ENCODE measurements around the gene USP48.

The USP48 gene

GRCh38 chr1:21685946-21686678 is 96.8 kb downstream of the USP48 start:
- no peak overlapping the region for H3K4ac ChIP-seq (ENCODE audit: low read depth in 1 of 2, low read length in 2 of 2)
- no peak overlapping the region for H4K91ac ChIP-seq (ENCODE audit: low read length)
- no peak for DNase-seq
- H3K4me2 ChIP-seq (ENCODE audit: low read length, poor library complexity, severe bottlenecking): no peak overlapping the region
- H3K27ac ChIP-seq (ENCODE audit: low read length, poor library complexity, severe bottlenecking): no peak overlapping the region
- H2AK5ac ChIP-seq (ENCODE audit: low read length, severe bottlenecking): no peak overlapping the region
- H3K79me1 ChIP-seq (replicated peaks; ENCODE audit: low read length, poor library complexity, severe bottlenecking): peaks cover 15% of the 10 kb centered on the region
- no peak overlapping the region for H3K4me3 ChIP-seq (ENCODE audit: insufficient read depth in 1 of 2, low read depth in 1 of 2, low read length in 2 of 2)
- H2BK12ac ChIP-seq (ENCODE audit: low read length in 2 of 2): no peak overlapping the region
- no peak overlapping the region for H3K18ac ChIP-seq (ENCODE audit: low read depth in 1 of 2, low read length in 2 of 2)
- H3K9ac ChIP-seq (ENCODE audit: low read length): no peak overlapping the region
- WGBS: 96% methylated on average over 4 of the region's 4 CpGs
- peaks cover 27% of the 10 kb centered on the region for H3K9me3 ChIP-seq (ENCODE audit: control insufficient read depth, low read length)
- no peak overlapping the region for H3K23ac ChIP-seq (ENCODE audit: low read length in 2 of 2)
- no peak overlapping the region for H2BK120ac ChIP-seq (ENCODE audit: low read depth, low read length)
- no peak overlapping the region for H4K8ac ChIP-seq (ENCODE audit: low read length)
- H3K27me3 ChIP-seq (ENCODE audit: control insufficient read depth in 1 of 2, insufficient read depth in 1 of 2, low read length in 2 of 2): no peaks in the 10 kb centered on the region
- H3K14ac ChIP-seq (ENCODE audit: low read length in 2 of 2): no peak overlapping the region
- H3K4me1 ChIP-seq (ENCODE audit: control insufficient read depth, insufficient read depth, low read depth, low read length): no peaks in the 10 kb centered on the region
- H2BK5ac ChIP-seq (ENCODE audit: low read depth, low read length, poor library complexity, severe bottlenecking): no peak overlapping the region
- H2AFZ ChIP-seq (ENCODE audit: low read depth, low read length): no peak overlapping the region
- peaks cover 39 to 87% of the 10 kb centered on the region in 2 experiments for H3K36me3 ChIP-seq (ENCODE audit: control insufficient read depth in 1 of 2, insufficient read depth in 2 of 2, low read depth in 1 of 2, low read length in 2 of 2)
- no peak overlapping the region for H2BK15ac ChIP-seq (ENCODE audit: low read depth, poor library complexity, severe bottlenecking)

- no peak overlapping the region for H2AFZ ChIP-seq (ENCODE audit: low read depth, low read length)
- H3K9ac ChIP-seq (ENCODE audit: low read length): no peak overlapping the region
- H3K36me3 ChIP-seq (ENCODE audit: control insufficient read depth in 1 of 2, insufficient read depth in 2 of 2, low read depth in 1 of 2, low read length in 2 of 2): peaks cover 25 to 89% of the 10 kb centered on the region in 2 experiments
- no peaks in the 10 kb centered on the region for H3K27me3 ChIP-seq (ENCODE audit: control insufficient read depth in 1 of 2, insufficient read depth in 1 of 2, low read length in 2 of 2)
- no peak overlapping the region for H3K18ac ChIP-seq (ENCODE audit: low read depth in 1 of 2, low read length in 2 of 2)
- no peak overlapping the region for H3K4me3 ChIP-seq (ENCODE audit: insufficient read depth in 1 of 2, low read depth in 1 of 2, low read length in 2 of 2)
- H4K8ac ChIP-seq (ENCODE audit: low read length): no peak overlapping the region
- no peak overlapping the region for H2BK12ac ChIP-seq (ENCODE audit: low read length in 2 of 2)
- H3K4me1 ChIP-seq (ENCODE audit: control insufficient read depth, insufficient read depth, low read depth, low read length): peaks cover 3% of the 10 kb centered on the region
- no peak overlapping the region for H3K27ac ChIP-seq (ENCODE audit: low read length, poor library complexity, severe bottlenecking)
- H3K4ac ChIP-seq (ENCODE audit: low read depth in 1 of 2, low read length in 2 of 2): no peak overlapping the region
- DNase-seq: no peak
- no peak overlapping the region for H2BK5ac ChIP-seq (ENCODE audit: low read depth, low read length, poor library complexity, severe bottlenecking)
- H2AK5ac ChIP-seq (ENCODE audit: low read length, severe bottlenecking): no peak overlapping the region
- H2BK15ac ChIP-seq (ENCODE audit: low read depth, poor library complexity, severe bottlenecking): no peak overlapping the region
- H2BK120ac ChIP-seq (ENCODE audit: low read depth, low read length): no peak overlapping the region
- 100% methylated on average over 3 of the region's 9 CpGs for WGBS
- no peak overlapping the region for H3K4me2 ChIP-seq (ENCODE audit: low read length, poor library complexity, severe bottlenecking)
- no peak overlapping the region for H3K14ac ChIP-seq (ENCODE audit: low read length in 2 of 2)
- H3K9me3 ChIP-seq (ENCODE audit: control insufficient read depth, low read length): peaks cover 20% of the 10 kb centered on the region
- H4K91ac ChIP-seq (ENCODE audit: low read length): no peak overlapping the region
- no peak overlapping the region for H3K23ac ChIP-seq (ENCODE audit: low read length in 2 of 2)
- peaks cover 3% of the 10 kb centered on the region for H3K79me1 ChIP-seq (replicated peaks; ENCODE audit: low read length, poor library complexity, severe bottlenecking)
These were observed 101.5 kb downstream of the USP48 start for GRCh38 chr1:21681426-21681825.

DNA sequence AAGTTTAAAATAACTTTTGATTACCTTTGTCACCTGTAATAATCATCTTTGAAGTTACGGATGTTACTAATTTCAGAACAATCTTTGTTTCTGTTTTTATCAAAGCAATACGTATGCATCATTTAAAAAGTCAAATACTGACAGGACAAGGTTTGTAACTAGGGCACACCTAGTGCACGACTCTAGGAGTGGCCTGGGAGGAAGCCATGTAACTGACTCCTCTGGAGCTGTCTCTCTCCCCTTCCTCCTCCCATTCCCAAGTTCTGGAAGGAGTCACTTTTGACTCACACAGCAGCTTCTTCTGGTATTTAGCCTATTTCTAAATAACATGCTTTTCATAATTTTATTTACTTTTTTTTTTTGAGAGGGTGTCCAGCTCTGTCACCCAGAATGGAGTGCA is 102.0 kb downstream of the USP48 start:
- 95% methylated on average over 3 of the region's 3 CpGs for WGBS
- Histone ChIP-seq H2AK5ac (ENCODE audit: low read length, severe bottlenecking) (no peak overlapping the region), H2BK15ac (ENCODE audit: low read depth, poor library complexity, severe bottlenecking) (no peak overlapping the region), H2BK12ac (ENCODE audit: low read length in 2 of 2) (no peak overlapping the region), H3K27me3 (ENCODE audit: control insufficient read depth in 1 of 2, insufficient read depth in 1 of 2, low read length in 2 of 2) (no peaks in the 10 kb centered on the region), H4K8ac (ENCODE audit: low read length) (no peak overlapping the region), H2AFZ (ENCODE audit: low read depth, low read length) (no peak overlapping the region), H3K4me2 (ENCODE audit: low read length, poor library complexity, severe bottlenecking) (no peak overlapping the region), H3K23ac (ENCODE audit: low read length in 2 of 2) (no peak overlapping the region), H3K18ac (ENCODE audit: low read depth in 1 of 2, low read length in 2 of 2) (no peak overlapping the region), H3K9me3 (ENCODE audit: control insufficient read depth, low read length) (peaks cover 15% of the 10 kb centered on the region), H3K4me1 (ENCODE audit: control insufficient read depth, insufficient read depth, low read depth, low read length) (peaks cover 5% of the 10 kb centered on the region), H3K9ac (ENCODE audit: low read length) (no peak overlapping the region), H3K79me1 (replicated peaks; ENCODE audit: low read length, poor library complexity, severe bottlenecking) (peaks cover 3% of the 10 kb centered on the region), H4K91ac (ENCODE audit: low read length) (no peak overlapping the region), H3K36me3 (ENCODE audit: control insufficient read depth in 1 of 2, insufficient read depth in 2 of 2, low read depth in 1 of 2, low read length in 2 of 2) (peaks cover 24 to 86% of the 10 kb centered on the region in 2 experiments), H3K4ac (ENCODE audit: low read depth in 1 of 2, low read length in 2 of 2) (no peak overlapping the region), H3K27ac (ENCODE audit: low read length, poor library complexity, severe bottlenecking) (no peak overlapping the region), H3K4me3 (ENCODE audit: insufficient read depth in 1 of 2, low read depth in 1 of 2, low read length in 2 of 2) (no peak overlapping the region), H3K14ac (ENCODE audit: low read length in 2 of 2) (no peak overlapping the region), H2BK120ac (ENCODE audit: low read depth, low read length) (no peak overlapping the region), H2BK5ac (ENCODE audit: low read depth, low read length, poor library complexity, severe bottlenecking) (no peak overlapping the region)
- DNase-seq: no peak

- H3K9ac ChIP-seq (ENCODE audit: low read length): no peak overlapping the region
- DNase-seq: no peak
- no peak overlapping the region for H2AFZ ChIP-seq (ENCODE audit: low read depth, low read length)
- peaks cover 7% of the 10 kb centered on the region for H3K4me1 ChIP-seq (ENCODE audit: control insufficient read depth, insufficient read depth, low read depth, low read length)
- 100% methylated on average over 1 of the region's 1 CpG for WGBS
- no peak overlapping the region for H3K4ac ChIP-seq (ENCODE audit: low read depth in 1 of 2, low read length in 2 of 2)
- H3K4me2 ChIP-seq (ENCODE audit: low read length, poor library complexity, severe bottlenecking): no peak overlapping the region
- no peaks in the 10 kb centered on the region for H3K27me3 ChIP-seq (ENCODE audit: control insufficient read depth in 1 of 2, insufficient read depth in 1 of 2, low read length in 2 of 2)
- no peak overlapping the region for H2BK15ac ChIP-seq (ENCODE audit: low read depth, poor library complexity, severe bottlenecking)
- peaks cover 9% of the 10 kb centered on the region for H3K9me3 ChIP-seq (ENCODE audit: control insufficient read depth, low read length)
- H4K8ac ChIP-seq (ENCODE audit: low read length): no peak overlapping the region
- peaks cover 3% of the 10 kb centered on the region for H3K79me1 ChIP-seq (replicated peaks; ENCODE audit: low read length, poor library complexity, severe bottlenecking)
- H2BK5ac ChIP-seq (ENCODE audit: low read depth, low read length, poor library complexity, severe bottlenecking): no peak overlapping the region
- H3K18ac ChIP-seq (ENCODE audit: low read depth in 1 of 2, low read length in 2 of 2): no peak overlapping the region
- no peak overlapping the region for H2AK5ac ChIP-seq (ENCODE audit: low read length, severe bottlenecking)
- no peak overlapping the region for H3K4me3 ChIP-seq (ENCODE audit: insufficient read depth in 1 of 2, low read depth in 1 of 2, low read length in 2 of 2)
- H4K91ac ChIP-seq (ENCODE audit: low read length): no peak overlapping the region
- H3K14ac ChIP-seq (ENCODE audit: low read length in 2 of 2): no peak overlapping the region
- H2BK120ac ChIP-seq (ENCODE audit: low read depth, low read length): no peak overlapping the region
- no peak overlapping the region for H3K23ac ChIP-seq (ENCODE audit: low read length in 2 of 2)
- no peak overlapping the region for H2BK12ac ChIP-seq (ENCODE audit: low read length in 2 of 2)
- H3K36me3 ChIP-seq (ENCODE audit: control insufficient read depth in 1 of 2, insufficient read depth in 2 of 2, low read depth in 1 of 2, low read length in 2 of 2): peaks cover 19 to 81% of the 10 kb centered on the region in 2 experiments
- H3K27ac ChIP-seq (ENCODE audit: low read length, poor library complexity, severe bottlenecking): no peak overlapping the region
These were observed 102.6 kb downstream of the USP48 start for GRCh38 chr1:21680381-21680780.
